Small intestine (tissue), 7 donors: ENCODE measurements around the gene DIS3L. TPM values are rescaled to one million over a fixed set of nuclear protein-coding genes. Genes with fewer than 3 reads are reported as not detected.
A peak's percentile ranks its signal among the peaks of the same experiment; 100 is the strongest.

Experiments
- DNase-seq, 2 donors: peaks; one replicate each; pipeline versions ENCODE4 v3.0.0 to v3.0.0-alpha.2; 2013
- FAIRE-seq: peaks from 2 replicates; lab custom pipeline; 2012; peaks lifted over from hg19 to GRCh38; lab: Jason Lieb, UNC
- H3K27ac ChIP-seq, 3 donors: one replicate each; pipeline ENCODE4 v1.5.1; 2013; ENCODE audit warnings: low read length in 2 of 3, mild to moderate bottlenecking in 2 of 3, control low read depth in 1 of 3, inconsistent platforms in 1 of 3, low read depth in 1 of 3, moderate library complexity in 1 of 3
- H3K27me3 ChIP-seq, 3 donors: one replicate each; pipeline ENCODE4 v1.6.1; 2013; ENCODE audit warnings: low read length in 3 of 3, inconsistent platforms in 1 of 3; ENCODE audit not compliant: control insufficient read depth in 3 of 3, insufficient read depth in 3 of 3
- H3K36me3 ChIP-seq, 3 donors: one replicate each; pipeline ENCODE4 v1.6.1; 2013; ENCODE audit warnings: low read length in 3 of 3, inconsistent platforms in 1 of 3, low read depth in 1 of 3, mild to moderate bottlenecking in 1 of 3, moderate library complexity in 1 of 3; ENCODE audit not compliant: control insufficient read depth in 3 of 3, insufficient read depth in 2 of 3
- H3K4me1 ChIP-seq, 3 donors: one replicate each; pipeline ENCODE4 v1.6.1; 2013; ENCODE audit warnings: low read length in 2 of 3, inconsistent platforms in 1 of 3, low read depth in 1 of 3, mild to moderate bottlenecking in 1 of 3, moderate library complexity in 1 of 3; ENCODE audit not compliant: control insufficient read depth in 3 of 3, insufficient read depth in 2 of 3
- H3K4me3 ChIP-seq, 3 donors: one replicate each; pipeline ENCODE4 v1.5.1; 2013; ENCODE audit warnings: low read length in 3 of 3, control low read depth in 1 of 3, inconsistent platforms in 1 of 3, low read depth in 1 of 3, mild to moderate bottlenecking in 1 of 3, moderate library complexity in 1 of 3
- H3K9me3 ChIP-seq, 2 donors: one replicate each; pipeline ENCODE4 v1.6.1; 2013; ENCODE audit warnings: low read depth in 1 of 2, low read length in 1 of 2; ENCODE audit not compliant: control insufficient read depth in 2 of 2, insufficient read depth in 1 of 2
- WGBS, 3 donors: extraction: QIAGEN DNeasy Blood & Tissue Kit; methylation state at CpG; one replicate each; pipeline ENCODE4 v1.1.7; 2013; 5-methylcytosine and 5-hydroxymethylcytosine counted together
- polyA plus RNA-seq, 4 donors: library from polyadenylated mRNA; stranded (reverse) in 3 of 4; unstranded in 1 of 4; fragments of 200-250 nt in 3 of 4; fragments of 120-200 nt in 1 of 4; gene quantifications; one replicate each; pipeline versions ENCODE4 v1.2.1 to v1.2.3, GENCODE V29; 2013
- donor health status: healthy with polysubstance abuse.
- donor health status: control.
- donor health status: control.
- donor health status: Bipolar disorder and iron deficiency.
- donor health status: healthy.

Gene DIS3L
- polyA plus RNA-seq, 4 donors = 6.7 to 32.3 (median 9.9) TPM

DNA sequence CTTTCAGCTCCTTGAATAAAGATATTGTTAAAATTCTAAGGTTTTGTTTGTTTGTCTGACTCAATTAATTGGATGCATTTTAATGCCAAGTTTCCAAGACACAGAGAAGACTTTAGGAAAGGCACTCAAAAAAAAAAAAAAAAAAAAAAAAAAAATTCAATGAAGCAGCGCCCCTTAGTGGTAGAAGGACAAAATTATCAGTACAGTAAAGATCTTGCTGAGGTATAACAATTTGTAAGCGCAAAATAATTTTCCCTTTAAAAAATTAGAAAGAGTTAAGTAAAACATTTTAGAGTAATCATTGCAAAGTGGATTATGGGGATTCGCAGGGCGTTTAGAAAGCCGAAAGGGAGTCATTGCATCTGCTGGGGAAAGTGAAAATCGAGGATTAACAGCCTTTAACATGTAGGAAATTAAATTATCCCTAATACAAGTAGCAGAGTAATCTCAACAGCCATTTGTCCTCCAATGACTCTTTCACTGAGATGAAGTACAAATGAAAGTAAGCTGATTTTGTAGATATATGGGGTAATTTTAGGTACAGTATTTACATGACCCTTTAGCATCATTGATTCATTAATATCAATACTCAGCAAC, 5.8 kb upstream of the DIS3L start:
- no peak overlapping the region for H3K4me3 ChIP-seq
- FAIRE-seq (peak; percentile 74), DNase-seq (peak; percentile 33 to 48)
- H3K9me3 ChIP-seq = no peaks in the 10 kb centered on the region
- H3K27ac ChIP-seq = no peak overlapping the region
- WGBS, 3 donors = 8 to 16% (median 13%) methylated on average over 6 of the region's 6 CpGs
- H3K4me1 ChIP-seq = peaks cover 0 to 20% (median 4%) of the 10 kb centered on the region in 3 donors
- H3K27me3 ChIP-seq = no peaks in the 10 kb centered on the region
- no peaks in the 10 kb centered on the region for H3K36me3 ChIP-seq

DNA sequence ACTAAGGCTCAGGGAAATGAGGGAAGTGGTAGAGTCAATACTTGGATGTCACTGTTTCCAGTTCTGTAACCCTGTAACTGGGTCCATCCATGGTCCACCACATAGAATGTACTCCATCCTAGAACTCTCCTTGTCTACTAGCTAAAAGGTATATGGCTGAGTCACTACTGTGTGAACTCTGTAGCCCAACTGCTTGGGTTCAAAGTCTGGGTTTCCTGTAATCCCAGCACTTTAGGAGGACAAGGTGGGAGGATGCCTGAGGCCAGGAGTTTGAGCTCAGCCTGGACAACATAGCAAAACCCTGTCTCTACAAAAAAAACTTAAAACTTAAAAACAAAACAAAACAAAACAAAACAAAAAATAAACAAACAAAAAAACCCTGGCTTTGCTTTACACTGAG, 5.3 kb upstream of the DIS3L start:
- DNase-seq (peak; percentile 27 to 77), FAIRE-seq (no peak)
- no peaks in the 10 kb centered on the region for H3K9me3 ChIP-seq
- no peak overlapping the region for H3K4me3 ChIP-seq
- peaks cover 0 to 25% (median 5%) of the 10 kb centered on the region in 3 donors for H3K4me1 ChIP-seq
- H3K27ac ChIP-seq = no peak overlapping the region
- H3K36me3 ChIP-seq = no peaks in the 10 kb centered on the region
- no peaks in the 10 kb centered on the region for H3K27me3 ChIP-seq

DNA sequence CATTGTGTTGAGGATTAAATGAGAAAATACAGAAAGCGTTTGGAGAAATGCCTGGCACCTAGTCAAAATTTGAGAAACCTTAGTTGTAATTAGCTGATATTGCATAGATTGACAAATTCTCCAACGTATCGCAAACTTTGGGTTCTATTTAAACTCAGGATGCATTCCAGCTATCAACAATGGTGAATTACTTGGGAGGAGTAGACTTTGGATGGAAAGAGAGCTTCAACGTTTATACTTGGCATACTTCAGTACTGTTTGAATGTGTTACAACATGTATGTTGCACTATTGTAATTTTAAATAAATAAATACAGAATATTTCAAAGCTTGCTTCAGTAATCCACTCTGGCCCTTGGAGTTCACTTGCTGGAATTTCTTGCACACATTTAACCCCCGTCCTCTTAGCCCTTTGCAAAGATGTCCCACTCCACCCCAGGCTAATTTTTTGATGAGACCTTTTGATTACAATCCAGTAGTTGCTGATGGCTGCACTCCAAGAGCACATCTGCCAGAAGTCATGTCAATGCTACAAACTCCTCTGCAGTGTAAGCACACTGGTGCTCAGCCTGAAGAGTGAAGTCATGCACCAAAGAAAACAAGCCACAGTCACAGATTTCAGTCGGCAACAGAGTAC, 4.7 kb upstream of the DIS3L start:
- Histone ChIP-seq H3K9me3 (no peaks in the 10 kb centered on the region), H3K27me3 (no peaks in the 10 kb centered on the region), H3K4me1 (peaks cover 0 to 25% (median 5%) of the 10 kb centered on the region in 3 donors), H3K27ac (no peak overlapping the region), H3K36me3 (no peaks in the 10 kb centered on the region), H3K4me3 (no peak overlapping the region)
- FAIRE-seq (no peak), DNase-seq (no peak)
- WGBS, 3 donors = 65 to 76% (median 74%) methylated on average over 6 of the region's 6 CpGs

DNA sequence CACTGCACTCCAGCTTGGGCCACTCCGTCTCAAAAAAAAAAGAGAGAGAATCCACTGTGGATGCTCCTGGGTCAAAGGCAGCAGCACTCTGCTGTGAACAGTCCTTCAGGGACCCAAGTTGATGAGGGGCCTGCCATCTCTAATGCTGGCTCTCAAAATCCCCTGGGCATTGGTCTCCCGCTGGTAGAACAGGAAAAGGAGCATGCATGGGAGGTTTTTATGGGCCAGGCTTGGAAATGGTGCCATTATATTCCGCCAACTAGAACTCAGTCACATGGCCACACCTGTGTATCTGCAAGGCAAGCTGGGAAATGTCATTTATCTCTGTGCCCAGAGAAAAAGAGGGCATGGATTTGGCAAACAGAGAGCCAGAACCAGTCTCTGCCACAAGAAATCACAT, 3.4 kb upstream of the DIS3L start:
- H3K27me3 ChIP-seq = no peaks in the 10 kb centered on the region
- no peaks in the 10 kb centered on the region for H3K9me3 ChIP-seq
- H3K27ac ChIP-seq = no peak overlapping the region
- DNase-seq (no peak), FAIRE-seq (no peak)
- peaks cover 0 to 28% (median 7%) of the 10 kb centered on the region in 3 donors for H3K4me1 ChIP-seq
- H3K4me3 ChIP-seq = no peak overlapping the region
- H3K36me3 ChIP-seq = no peaks in the 10 kb centered on the region
- 95 to 99% (median 96%) methylated on average over 3 of the region's 3 CpGs for WGBS, 3 donors

DNA sequence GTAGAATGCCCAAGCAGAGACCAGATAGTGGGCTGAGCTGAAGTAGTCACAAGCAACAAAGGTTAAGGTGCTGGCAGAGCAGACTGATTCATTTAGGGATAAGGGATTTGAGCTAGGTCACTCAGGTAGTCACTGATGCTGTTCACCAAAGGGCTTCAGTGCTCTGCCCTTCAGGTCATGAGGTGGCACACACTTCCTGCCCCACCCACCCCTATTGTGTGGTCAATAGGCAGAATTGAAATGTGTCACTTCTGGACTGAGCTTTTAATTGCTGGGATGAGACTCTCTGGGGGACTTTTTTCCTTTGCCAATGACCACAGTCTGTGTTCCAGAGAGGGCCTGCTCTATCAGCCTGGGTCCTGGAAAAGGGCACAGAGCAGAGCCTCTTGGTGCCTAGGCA, 2.9 kb upstream of the DIS3L start:
- Histone ChIP-seq H3K27me3 (no peaks in the 10 kb centered on the region), H3K27ac (no peak overlapping the region), H3K4me3 (no peak overlapping the region), H3K4me1 (peaks cover 0 to 30% (median 7%) of the 10 kb centered on the region in 3 donors), H3K36me3 (no peaks in the 10 kb centered on the region), H3K9me3 (no peaks in the 10 kb centered on the region)
- DNase-seq (no peak), FAIRE-seq (no peak)

DNA sequence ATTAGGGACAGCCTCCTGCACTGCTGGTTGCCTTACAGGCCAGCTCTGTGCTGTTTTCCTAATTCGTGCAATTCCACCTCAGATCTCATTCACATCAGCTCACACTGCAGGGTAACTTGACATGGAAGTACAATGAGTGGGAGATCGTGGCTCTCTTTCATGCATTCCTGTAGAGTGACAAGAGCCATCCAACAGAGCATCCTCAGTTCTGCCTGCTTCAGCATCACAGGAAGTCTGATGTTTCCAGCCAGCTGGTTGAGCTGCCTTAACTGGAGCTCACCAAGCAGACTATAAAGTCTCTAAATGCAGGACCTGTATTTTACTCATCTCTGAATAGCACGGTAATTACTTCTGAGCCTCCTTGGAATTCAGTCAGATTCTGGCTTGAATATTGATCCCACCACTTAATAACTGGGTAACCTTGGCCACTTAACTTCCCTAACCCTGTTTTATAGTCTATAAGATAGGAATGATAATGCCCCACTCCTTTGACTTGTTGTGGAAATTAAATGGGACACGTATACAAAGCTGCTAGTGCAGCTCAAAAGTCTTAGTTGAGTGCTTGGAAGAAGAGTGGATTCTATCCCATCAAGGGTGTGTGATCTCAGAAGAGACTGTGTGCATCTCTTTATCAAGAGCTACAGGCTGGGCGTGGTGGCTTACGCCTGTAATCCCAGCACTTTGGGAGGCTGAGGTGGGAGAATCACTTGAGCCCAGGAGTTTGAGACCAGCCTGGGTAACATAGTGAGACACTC, 1.4 kb upstream of the DIS3L start:
- Histone ChIP-seq H3K4me1 (peaks cover 0 to 25% (median 7%) of the 10 kb centered on the region in 3 donors), H3K4me3 (peak overlapping the region in 1 of 3 donors; percentile 53), H3K9me3 (no peaks in the 10 kb centered on the region), H3K27ac (no peak overlapping the region), H3K27me3 (no peaks in the 10 kb centered on the region), H3K36me3 (no peaks in the 10 kb centered on the region)
- FAIRE-seq = no peak
- 27 to 65% (median 43%) methylated on average over 6 of the region's 6 CpGs for WGBS, 3 donors
- DNase-seq = peak in 1 of 2 donors; percentile 17

DNA sequence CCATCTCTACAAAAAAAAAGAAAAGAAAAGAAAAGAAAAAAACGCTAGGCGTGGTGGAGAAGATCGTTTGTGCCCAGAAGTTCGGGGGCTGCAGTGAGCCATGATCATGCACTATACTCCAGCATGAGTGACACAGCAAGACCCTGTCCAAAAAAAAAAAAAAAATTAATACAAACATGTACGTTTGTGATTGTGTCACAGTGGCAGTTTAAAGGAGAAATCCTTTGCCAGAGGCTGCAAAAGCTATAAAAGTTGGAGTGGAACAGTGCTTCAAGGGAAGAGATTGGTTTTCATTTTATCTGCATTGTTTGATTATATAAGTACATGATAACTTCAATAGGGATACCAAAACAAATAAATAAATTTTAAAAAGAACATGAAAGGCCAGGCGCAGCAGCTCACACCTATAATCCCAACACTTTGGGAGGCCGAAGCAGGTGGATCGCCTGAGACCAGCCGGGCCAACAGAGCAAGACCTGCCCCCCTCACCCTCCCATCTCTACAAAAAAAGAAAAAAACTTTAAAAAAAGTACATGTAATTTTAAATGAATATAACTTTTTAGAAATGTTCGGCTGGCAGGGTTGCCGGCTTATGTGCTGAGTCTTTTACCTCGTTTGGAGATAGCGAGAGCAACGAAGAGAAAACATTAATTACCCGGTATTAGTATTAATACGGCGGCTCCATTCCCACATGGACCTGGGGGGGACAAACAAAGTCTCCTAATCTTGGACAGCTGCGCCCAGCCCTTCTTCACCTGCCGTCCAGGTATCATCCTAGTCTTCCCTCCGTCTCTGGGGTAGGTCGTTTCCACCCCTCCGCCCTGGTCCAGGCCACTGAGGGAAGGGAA, 573 bp upstream of the DIS3L start:
- H3K36me3 ChIP-seq = peaks cover 0 to 1% (median 0%) of the 10 kb centered on the region in 3 donors
- peaks cover 0 to 25% (median 7%) of the 10 kb centered on the region in 3 donors for H3K4me1 ChIP-seq
- peak; percentile 12 to 30 for DNase-seq
- 4 to 16% (median 10%) methylated on average over 21 to 22 of the region's 22 CpGs for WGBS, 3 donors
- peak overlapping the region; percentile 78 to 95 (median 91) for H3K27ac ChIP-seq
- peak overlapping the region; percentile 53 to 78 (median 60) for H3K4me3 ChIP-seq
- H3K27me3 ChIP-seq = no peaks in the 10 kb centered on the region
- no peaks in the 10 kb centered on the region for H3K9me3 ChIP-seq
- FAIRE-seq = no peak
